Measurements from ENCODE around the gene PLOD3. TPM values are rescaled to one million over a fixed set of nuclear protein-coding genes. Genes with fewer than 3 reads are reported as not detected.

The PLOD3 gene
- total RNA-seq, 1 donor from 2014 or later = 160 TPM

DNA sequence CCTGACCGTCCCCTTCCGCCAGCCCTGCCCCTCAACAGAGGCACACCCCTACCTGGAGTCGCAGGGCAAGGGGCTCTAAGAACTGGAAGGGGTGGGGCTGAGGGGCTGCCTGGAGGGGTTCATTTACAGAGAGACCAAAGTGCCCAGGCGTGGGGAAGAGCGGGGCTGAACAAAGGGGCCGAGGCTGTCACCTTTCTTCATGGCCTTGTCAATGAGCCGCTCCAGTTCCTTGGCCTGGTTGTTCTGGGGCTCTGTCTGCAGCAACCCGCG is 22.5 kb upstream of the PLOD3 start:
- DNase-seq (ENCODE audit: extremely low read depth, low read depth, low spot score) = no peak

DNA sequence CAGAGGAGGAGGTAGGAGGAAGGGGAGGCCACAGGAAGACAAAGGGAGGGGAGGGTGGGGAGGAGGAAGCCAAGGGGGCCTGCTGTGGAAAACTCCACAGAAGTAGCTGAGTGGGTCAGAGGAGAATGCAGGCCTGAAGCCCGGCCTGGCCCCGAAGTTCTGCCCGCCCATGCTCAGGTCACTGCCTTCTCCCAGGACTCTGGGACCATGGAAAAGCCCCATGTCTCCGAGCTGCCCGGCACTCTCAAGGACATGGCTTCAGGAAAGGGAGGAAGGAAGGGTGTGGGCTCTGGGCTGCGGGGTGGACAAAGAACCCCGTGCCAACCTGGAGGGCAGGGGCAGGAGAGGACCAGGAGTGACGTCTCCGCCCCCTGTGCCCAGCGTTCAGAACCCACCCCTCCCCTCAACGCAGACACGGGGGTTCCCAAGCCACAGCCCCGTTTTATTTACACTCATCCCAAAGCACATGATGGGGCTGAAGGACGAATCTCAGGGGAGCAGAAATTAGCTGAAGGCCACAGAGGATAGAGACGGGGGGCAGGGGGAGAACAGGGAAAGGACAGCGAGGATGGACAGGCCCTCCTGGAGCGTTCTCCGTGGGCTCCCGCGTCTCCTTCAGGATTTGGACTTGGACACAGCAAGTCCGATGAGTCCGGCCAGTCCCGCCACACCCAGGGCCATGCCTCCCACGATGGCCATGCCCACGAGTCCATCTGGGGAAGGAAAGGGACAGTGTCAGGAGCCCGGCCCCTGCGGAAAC is 22.0 kb upstream of the PLOD3 start:
- DNase-seq (ENCODE audit: extremely low read depth, low read depth, low spot score) = no peak

DNA sequence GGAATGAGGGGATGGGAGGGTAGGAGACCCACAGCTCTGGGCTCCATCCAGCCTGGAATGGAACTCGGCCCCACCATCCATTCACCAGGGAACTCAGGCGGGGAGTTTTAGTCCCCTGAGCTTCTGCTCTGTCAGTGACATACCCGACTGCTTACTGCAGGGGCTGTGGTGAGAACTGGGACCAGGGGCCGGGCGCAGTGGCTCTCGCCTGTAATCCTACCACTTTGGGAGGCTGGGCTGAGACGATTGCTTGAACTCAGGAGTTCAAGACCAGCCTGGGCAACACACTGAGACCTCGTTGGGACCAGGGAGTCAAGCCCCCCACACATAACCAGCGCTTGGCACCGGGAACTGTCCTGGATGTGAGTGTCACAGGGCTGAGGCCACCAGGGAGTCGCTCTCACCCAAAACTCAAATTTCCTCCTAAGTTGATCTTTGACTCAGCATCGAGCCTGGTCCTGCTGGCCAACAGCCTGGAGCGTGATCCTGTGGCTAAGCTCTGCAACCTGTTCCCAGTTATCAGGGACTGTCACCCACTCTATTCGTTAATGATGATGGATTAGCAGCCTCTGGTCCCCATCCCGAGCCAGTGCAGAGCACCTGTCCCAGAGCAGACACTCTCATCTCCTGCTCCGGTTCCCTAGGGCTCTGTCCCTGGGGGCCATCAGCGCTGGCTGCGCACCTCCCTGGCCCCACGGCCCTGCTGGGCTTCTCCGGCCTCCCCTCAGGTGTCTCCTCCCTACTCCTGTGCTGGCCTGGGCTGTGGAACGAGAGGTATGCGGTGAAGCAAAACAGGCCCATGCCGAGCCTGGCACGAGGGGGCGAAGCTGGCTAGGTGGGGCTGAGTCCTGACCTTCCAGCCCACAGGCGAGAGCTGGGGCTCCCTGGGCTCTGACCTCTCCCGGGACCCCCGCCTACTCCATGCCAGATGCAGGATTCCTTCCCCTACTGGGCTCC is 21.1 kb upstream of the PLOD3 start:
- no peak for DNase-seq (ENCODE audit: extremely low read depth, low read depth, low spot score)

DNA sequence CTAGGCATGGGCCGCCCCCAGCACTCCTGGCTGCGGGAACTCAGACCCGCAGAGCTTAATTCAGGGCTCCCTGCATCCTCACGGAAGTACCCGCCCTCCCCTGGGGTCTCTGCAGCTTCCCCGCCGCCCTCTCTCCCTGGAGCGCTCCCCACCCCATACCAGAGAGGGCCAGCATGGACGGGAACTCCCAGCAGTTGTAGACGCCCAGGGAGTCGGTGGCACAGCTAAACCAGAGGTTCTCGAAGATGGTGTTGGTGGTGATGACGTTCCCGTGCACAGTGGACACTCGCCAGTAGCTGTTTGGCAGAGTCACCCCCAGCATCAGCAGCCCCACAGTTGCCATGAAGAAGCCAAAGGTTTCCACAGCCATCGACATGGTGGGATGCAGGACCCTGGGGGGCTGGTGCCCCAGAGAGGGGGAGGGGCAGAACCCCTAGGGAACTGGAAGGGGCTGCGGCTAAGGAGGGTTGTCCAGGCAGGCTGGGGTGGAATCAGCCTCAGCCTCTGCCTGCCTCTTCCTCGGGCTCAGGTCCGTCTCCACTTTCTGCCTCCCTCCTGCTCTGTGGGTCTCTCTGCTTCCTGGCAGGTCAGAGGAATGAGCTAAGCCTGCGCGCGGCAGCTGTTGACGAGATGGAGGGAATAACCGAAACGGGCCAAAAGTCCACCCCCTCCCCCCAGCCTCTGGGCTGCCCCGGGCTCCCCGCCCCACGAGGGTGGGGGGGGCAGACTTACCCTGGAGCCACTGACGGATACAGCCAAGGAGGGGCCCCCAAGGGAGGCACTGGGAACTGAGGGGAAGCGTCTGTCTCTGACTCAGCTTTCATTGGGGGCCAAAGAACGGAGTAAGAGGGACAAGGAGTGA is 20.1 kb upstream of the PLOD3 start, which contains the start of gene CLDN15:
Gene CLDN15 (minus strand): TSS at position 597 of the 862 bp plus-strand sequence. CDS start 221 bp downstream, at position 376.
- DNase-seq (ENCODE audit: extremely low read depth, low read depth, low spot score) = no peak

DNA sequence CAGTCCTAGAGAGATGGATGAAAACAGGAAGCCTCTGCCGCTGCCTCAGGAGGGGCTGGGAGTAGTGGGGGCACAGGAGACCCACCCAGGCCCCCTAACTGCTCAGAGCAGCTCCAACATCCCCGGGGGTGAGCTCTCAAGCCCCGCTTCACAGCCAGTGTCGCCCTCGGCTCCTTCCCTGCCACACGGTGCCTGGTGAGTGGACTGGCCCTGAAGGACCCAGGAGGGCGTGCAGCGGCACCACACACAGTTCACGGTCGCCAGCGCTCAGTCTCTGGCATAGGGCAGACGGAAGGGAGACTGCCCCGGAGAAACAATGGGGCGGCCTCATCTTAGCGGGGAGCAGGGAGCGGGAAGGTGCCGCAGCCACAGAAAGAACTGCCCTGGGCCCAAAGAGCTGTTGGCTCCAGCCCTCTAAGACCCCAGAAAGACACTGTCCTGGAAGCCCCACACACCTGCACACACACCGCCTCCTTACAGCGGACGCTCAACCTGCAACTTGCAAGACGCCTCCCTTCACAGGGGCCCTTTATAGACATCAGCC is 19.0 kb upstream of the PLOD3 start:
- DNase-seq (ENCODE audit: extremely low read depth, low read depth, low spot score) = no peak

DNA sequence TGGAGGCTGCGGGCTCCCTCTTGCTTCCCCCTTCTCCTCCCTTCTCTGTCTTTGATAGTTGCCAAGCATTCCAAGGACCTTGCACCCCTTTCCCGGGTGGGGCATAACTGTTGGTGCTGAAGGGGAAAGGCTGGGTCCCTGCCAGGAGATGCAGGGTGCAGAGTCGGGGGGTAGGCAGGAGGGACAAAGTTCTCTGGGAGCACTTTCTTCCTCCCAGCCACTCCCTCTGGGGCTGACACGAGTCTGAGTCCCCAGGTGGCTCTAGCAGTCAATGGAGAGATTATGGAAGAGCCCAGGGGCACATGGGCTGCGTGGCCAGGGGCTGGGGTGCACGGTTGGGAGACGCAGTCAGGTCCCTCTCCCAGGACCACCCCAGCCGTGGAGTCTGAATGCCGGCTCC is 18.1 kb upstream of the PLOD3 start:
- no peak for DNase-seq (ENCODE audit: extremely low read depth, low read depth, low spot score)

DNA sequence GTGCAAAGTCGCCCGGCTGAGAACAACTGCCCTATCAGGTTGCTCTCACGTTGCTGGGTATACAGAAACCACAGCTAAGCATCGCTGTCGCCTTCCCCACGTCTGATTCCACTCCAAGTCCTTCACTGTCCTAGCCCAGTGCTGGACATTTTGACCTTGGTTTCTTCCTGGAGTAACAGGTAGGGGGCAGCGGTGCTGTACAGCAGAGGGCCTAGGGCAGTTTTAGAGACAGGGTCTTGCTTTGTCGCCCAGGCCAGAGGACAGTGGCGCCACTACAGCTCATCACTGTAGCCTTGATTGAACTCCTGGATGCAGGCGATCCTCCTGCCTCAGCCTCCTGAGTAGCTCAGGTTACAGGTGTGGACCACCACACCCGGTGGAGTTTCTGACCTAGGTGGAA is 17.7 kb upstream of the PLOD3 start:
- no peak for DNase-seq (ENCODE audit: extremely low read depth, low read depth, low spot score)

DNA sequence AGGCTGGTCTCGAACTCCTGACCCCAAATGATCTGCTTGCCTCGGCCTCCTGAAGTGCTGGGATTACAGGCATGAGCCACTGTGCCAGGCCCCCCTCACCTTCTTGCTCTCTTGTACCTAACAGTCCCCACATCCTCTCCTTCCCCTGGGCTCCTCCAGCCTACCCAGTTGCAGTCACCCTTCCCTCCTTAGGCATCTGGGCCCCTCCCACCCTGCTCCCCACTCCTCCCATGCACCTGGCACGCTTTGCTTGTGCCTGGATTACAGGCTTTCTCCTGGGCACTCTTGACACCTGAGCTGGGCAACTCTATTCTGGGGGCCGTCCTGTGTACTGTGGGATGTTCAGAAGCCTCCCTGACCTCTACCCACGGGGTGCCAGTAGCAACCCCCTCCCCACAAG is 17.3 kb upstream of the PLOD3 start:
- no peak for DNase-seq (ENCODE audit: extremely low read depth, low read depth, low spot score)

DNA sequence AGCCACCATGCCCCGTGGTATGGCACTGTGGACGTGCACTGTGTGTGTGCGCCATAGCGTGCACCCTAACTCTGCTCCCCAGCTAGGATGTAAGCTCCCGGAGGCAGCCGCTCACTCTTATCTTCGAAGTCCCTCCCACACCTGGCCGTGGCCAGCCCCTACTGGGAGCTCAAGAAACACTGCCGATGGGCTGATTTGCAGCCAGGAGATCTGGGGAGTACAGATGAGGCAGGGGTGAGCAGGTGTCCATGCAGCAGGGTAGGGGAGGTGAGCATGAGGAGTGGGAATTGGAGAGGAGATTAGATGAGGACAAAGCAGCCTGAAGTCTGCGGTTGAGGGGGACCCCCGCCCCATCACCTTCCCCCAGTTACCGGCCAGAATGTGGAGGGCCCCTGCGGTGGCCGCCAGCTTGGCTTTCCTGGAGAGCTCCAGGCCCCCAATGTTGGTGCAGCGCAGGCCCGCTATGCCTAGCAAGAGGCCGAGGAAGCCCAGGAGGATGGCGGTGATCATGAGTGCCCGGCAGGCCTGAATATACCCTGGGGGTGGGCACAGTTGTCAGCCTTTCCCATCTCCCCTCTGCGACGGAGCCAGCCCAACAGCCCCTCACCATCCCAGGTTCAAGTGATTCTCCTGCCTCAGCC is 16.6 kb upstream of the PLOD3 start:
- no peak for DNase-seq (ENCODE audit: extremely low read depth, low read depth, low spot score)

DNA sequence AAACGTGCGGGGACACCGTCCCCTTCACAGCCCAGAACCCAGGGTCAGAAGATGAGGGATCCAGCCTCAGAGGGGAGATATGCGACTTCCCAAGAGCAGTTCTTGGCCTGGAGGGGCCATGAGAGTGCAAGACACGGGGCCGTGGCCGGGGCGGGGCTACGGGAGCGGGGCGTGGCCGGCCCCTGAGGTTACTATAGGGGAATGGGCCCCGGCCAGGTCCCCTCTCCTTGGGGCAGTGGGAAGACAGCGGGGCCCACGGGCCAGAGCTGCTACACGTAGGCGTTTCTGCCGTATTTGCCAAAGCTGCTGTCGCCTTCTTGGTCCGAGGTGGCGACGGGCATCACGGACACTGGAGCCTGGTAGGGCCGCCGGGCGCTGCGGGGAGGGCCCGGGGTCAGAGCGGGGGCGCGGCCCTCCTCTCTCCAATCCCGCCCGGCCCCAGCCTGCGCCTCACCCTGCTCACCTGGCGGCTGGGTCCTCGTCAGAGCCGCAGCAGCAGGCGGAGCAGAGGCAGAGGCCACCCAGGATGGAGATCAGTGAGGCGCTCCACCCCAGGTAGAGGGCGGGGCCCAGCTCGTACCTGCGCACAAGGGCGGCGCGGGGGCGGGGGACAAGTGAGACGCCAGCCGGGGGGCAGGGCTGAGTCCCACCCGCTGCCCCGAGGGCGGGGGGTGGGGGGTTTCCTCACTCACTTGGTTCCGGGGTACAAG is 14.9 kb upstream of the PLOD3 start:
- no peak for DNase-seq (ENCODE audit: extremely low read depth, low read depth, low spot score)

DNA sequence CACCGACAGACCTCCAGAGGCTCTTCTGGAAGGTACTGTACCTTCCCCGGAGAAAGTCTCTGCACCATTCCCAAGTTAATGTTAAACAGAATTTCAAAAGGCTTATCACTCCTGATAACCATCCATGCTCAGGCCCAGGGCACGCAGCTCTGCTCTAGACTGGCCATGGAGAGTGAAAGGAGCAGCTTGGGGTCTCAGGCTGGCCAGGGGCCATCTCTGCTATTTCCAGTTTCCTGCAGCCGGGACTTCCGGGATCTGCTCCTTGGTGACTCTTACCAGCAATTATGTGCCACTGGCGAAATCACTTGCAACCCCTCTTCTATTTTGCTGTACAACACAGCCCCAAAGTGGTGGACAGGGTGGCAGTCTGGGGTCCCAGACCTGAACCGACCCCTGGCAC is 14.3 kb upstream of the PLOD3 start:
- no peak for DNase-seq (ENCODE audit: extremely low read depth, low read depth, low spot score)

DNA sequence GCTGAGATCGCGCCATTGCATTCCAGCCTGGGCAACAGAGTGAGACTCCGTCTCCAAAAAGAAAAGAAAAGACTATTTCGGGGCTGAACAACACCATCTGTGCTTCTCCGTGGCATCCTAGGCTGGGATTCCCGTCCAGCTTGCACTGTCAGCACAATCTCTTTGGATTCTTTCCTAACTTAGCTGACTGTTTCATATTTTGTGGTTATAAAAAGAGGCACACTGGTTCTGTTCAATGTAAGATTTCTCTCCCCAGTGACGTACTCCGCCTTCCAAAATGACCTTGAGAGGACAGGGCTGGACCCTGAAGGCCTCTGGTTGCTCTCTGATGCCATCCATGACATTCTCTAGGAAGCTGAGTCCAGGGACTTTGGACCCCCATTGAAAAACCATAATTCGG is 9.3 kb upstream of the PLOD3 start:
- DNase-seq (ENCODE audit: extremely low read depth, low read depth, low spot score) = no peak

DNA sequence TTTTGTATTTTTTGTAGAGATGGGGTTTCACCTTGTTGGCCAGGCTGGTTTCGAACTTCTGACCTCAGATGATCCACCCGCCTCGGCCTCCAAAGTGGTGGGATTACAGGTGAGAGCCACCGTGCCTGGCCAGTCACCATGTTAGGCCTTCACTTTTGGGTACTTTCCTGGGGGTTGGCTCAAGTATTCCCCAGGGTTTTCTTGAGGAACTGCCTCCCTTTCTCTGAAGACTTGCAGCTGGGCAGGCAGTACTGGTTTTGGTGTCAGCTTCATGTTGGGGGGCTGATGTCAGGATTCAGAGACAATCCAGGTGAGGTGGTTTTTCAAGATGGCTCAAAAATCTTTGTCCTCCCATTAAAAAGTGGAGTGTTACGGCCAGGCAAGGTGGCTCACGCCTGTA is 8.3 kb upstream of the PLOD3 start:
- no peak for DNase-seq (ENCODE audit: extremely low read depth, low read depth, low spot score)

DNA sequence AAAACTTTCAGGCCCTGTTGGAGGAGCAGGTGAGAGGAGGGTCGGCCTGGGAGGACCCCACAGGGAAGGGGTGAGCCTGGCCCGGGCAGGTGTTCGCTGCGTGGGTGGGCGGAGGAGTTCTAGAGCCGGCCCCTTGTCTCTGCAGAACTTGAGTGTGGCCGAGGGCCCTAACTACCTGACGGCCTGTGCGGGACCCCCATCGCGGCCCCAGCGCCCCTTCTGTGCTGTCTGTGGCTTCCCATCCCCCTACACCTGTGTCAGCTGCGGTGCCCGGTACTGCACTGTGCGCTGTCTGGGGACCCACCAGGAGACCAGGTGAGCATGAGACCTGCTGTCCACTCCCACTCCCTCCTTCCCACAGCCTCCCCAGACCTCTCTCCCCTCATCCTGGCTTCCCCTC is 6.1 kb upstream of the PLOD3 start:
- DNase-seq (ENCODE audit: extremely low read depth, low read depth, low spot score) = no peak

DNA sequence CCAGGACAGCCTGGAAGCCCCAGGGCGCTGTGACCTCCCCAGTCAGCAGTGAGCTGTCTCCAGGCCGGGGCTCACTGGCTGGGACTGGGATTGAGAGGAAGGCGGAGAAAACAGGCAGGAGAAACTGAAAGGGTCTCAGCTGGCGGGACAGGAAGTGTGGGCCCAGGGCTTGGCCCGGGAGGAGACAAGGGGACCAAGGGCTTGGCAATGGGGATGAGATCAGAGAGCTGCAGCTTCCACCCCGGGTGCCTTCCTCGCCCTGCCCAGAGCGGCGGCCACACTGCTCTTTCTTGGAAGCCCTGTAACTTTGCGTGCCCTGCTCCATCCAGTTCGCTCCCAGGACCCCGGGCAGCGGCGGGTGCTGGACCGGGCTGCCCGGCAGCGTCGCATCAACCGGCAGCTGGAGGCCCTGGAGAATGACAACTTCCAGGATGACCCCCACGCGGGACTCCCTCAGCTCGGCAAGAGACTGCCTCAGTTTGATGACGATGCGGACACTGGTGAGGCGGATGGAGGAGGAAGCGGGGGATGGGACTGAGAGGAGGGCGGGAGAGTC is 5.0 kb upstream of the PLOD3 start:
- DNase-seq (ENCODE audit: extremely low read depth, low read depth, low spot score) = no peak

DNA sequence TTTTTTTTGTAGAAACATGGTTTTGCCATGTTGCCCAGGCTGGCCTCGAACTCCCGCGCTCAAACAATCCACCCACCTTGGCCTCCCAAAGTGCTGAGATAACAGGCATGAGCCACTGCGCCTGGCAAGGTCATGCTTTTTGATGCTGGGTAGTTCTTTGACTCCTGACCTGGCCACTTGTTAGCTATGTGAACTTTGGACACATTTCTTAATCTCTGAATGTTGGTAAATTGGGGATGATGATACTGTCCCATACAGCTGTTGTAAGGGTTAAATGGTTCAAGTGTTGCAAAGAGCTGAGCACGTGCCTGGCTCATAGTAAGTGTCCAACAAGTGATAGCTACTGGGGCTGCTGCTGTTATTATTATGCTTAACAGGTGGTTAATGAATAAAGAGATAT is 2.9 kb upstream of the PLOD3 start:
- no peak for DNase-seq (ENCODE audit: extremely low read depth, low read depth, low spot score)

DNA sequence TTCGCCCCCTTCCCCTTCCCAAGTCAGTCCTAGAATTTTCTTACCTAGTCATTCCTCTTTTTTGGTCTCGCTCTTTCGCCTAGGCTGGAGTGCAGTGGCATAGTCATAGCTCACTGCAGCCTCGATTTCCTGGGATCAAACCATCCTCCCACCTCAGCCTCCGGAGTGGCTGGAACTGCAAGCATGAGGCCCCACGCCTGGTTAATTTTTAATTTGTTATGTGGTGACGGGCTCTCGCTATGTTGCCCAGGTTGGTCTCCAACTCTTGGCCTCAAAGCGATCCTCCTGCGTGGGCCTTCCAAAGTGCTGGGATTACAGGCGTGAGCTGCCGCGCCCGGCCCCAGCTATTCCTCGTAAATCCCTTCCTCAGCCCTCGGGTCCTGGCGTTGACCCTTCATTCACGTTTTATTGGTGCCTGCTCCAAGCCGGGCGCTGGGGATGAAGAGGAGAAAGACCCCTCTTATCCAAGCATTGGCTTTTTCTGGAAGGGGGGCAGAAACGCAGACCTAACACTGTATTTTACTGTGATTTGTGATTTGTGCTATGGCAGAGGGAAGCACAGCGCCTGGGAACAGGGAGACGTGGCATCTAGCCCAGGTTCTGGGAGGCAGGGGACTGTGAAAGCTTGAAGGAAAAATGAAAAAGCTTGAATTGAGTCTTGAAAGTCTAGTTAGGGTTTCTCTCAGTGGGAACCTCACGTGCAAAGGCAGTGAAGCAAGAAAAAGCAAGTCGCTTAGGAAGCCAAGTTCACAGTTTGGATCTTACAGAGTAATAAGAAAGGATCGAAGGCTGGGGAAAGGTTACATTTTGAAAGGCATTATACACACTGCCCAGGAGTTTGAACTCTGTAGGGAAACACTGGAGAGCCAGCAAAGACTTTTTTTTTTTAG is 1.1 kb upstream of the PLOD3 start:
- DNase-seq (ENCODE audit: extremely low read depth, low read depth, low spot score) = no peak

DNA sequence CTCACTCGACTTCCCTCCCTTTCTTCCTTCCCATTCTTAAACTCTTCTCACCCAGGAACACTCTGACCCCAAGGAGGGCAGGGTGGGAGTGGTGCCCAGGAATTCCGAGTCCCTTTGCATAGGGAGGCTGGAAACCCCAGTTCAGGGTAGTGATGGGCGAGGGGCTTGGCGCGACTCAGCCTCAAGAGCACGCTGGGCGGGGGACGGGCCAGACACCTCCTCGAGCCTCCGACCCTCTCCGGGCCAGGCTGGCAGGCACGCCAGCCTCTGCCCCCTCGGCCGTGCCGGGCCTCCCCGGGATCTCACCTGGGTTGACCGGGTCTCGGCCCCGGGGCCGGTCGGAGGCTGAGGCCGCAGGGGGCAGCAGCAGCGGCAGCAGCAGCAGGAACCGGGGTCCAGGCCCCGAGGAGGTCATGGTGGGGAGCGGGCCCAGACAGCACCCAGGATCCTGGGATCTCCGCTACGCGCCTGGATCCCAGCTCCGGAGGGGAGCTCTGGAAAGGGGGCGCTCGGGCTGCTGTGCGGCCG is 457 bp downstream of the PLOD3 start:
- DNase-seq (ENCODE audit: extremely low read depth, low read depth, low spot score) = no peak
